HEK293 (cell line): ENCODE data around the gene ASB4.

Source experiments
- CTCF ChIA-PET: fragments of 350-600 bp; formaldehyde crosslinking; extraction: SDS; loops from one replicate; lab custom pipeline; 2021; ENCODE audit warnings: antibody characterized with exemption; lab: Yijun Ruan, JAX
- POLR2A ChIA-PET: fragments of 300-600 bp; formaldehyde crosslinking; extraction: SDS; loops from one replicate; lab custom pipeline; 2020; ENCODE audit warnings: antibody characterized with exemption, inconsistent platforms; lab: Yijun Ruan, JAX
- H3K27ac ChIP-seq: fragments of 200-500 bp; sonication (Bioruptor generic); 2 replicates; pipeline ENCODE4 v1.5.1; 2014; ENCODE audit warnings: low read depth, low read length, control low read depth, inconsistent platforms; ENCODE audit errors: extremely low read depth
- H3K36me3 ChIP-seq, 2 experiments: fragments of 200-500 bp in 1 of 2; sonication (Bioruptor generic) in 1 of 2; 1 replicate in 1 of 2; 2 replicates in 1 of 2; pipeline ENCODE4 v1.5.1; 2014 to 2017; ENCODE audit warnings: inconsistent platforms in 2 of 2, low read length in 2 of 2; ENCODE audit not compliant: control insufficient read depth in 2 of 2, insufficient read depth in 1 of 2
- H3K4me1 ChIP-seq: fragments of 200-500 bp; sonication (Bioruptor generic); 2 replicates; pipeline ENCODE4 v1.5.1; 2014; ENCODE audit warnings: mild to moderate bottlenecking, low read length, inconsistent platforms; ENCODE audit not compliant: control insufficient read depth, insufficient read depth
- H3K4me3 ChIP-seq: 2 replicates; pipeline ENCODE4 v1.5.1; 2011; ENCODE audit warnings: low read depth, mild to moderate bottlenecking, control low read depth, low read length, moderate library complexity
- H3K9me3 ChIP-seq: fragments of 200-500 bp; sonication (Bioruptor generic); 2 replicates; pipeline ENCODE4 v1.5.1; 2014; ENCODE audit warnings: low read depth, low read length, inconsistent platforms; ENCODE audit not compliant: control insufficient read depth, insufficient read depth
- FEZF1 ChIP-seq: fragments of 450-650 bp; formaldehyde crosslinking; IDR thresholded peaks from 2 replicates; pipeline ENCODE4 v1.5.1; 2016; ENCODE audit warnings: missing biosample characterization, missing genetic modification characterization
- KLF8 ChIP-seq: fragments of 450-650 bp; formaldehyde crosslinking; IDR thresholded peaks from 2 replicates; pipeline ENCODE4 v1.5.1; 2016; ENCODE audit warnings: missing biosample characterization, missing genetic modification characterization
- OVOL3 ChIP-seq: fragments of 450-650 bp; formaldehyde crosslinking; IDR thresholded peaks from 2 replicates; pipeline ENCODE4 v1.5.1; 2016; ENCODE audit warnings: missing biosample characterization, missing genetic modification characterization
- PBX3 ChIP-seq: sonication (generic); formaldehyde crosslinking; IDR thresholded peaks from 2 replicates; pipeline ENCODE4 v1.8.1; 2022; ENCODE audit warnings: mild to moderate bottlenecking, moderate library complexity, missing genetic modification reagents
- PRDM1 ChIP-seq: fragments of 450-650 bp; formaldehyde crosslinking; IDR thresholded peaks from 2 replicates; pipeline ENCODE4; 2016; ENCODE audit warnings: missing biosample characterization, missing genetic modification characterization
- SCRT1 ChIP-seq: fragments of 450-650 bp; formaldehyde crosslinking; IDR thresholded peaks from 2 replicates; pipeline ENCODE4 v1.5.1; 2016; ENCODE audit warnings: missing biosample characterization, missing genetic modification characterization, borderline replicate concordance
- ZBTB17 ChIP-seq: fragments of 450-650 bp; formaldehyde crosslinking; IDR thresholded peaks from 2 replicates; pipeline ENCODE4 v1.5.1; 2016; ENCODE audit warnings: missing biosample characterization, missing genetic modification characterization
- ZFP37 ChIP-seq: fragments of 450-650 bp; formaldehyde crosslinking; IDR thresholded peaks from 2 replicates; pipeline ENCODE4 v1.5.1; 2016; ENCODE audit warnings: missing biosample characterization, missing genetic modification characterization
- ZFP41 ChIP-seq: fragments of 450-650 bp; formaldehyde crosslinking; IDR thresholded peaks from 2 replicates; pipeline ENCODE4 v1.5.1; 2016; ENCODE audit warnings: missing biosample characterization, missing genetic modification characterization, borderline replicate concordance
- ZFP69B ChIP-seq: fragments of 450-650 bp; formaldehyde crosslinking; IDR thresholded peaks from 2 replicates; pipeline ENCODE4 v1.5.1; 2016; ENCODE audit warnings: missing biosample characterization, missing genetic modification characterization
- ZIC2 ChIP-seq: fragments of 450-650 bp; formaldehyde crosslinking; IDR thresholded peaks from 2 replicates; pipeline ENCODE4 v1.5.1; 2016; ENCODE audit warnings: missing biosample characterization, missing genetic modification characterization
- ZNF132 ChIP-seq: fragments of 450-650 bp; formaldehyde crosslinking; IDR thresholded peaks from 2 replicates; pipeline ENCODE4 v1.5.1; 2017; ENCODE audit warnings: missing biosample characterization, missing genetic modification characterization, borderline replicate concordance
- ZNF155 ChIP-seq: fragments of 450-650 bp; formaldehyde crosslinking; IDR thresholded peaks from 2 replicates; pipeline ENCODE4 v1.5.1; 2016; ENCODE audit warnings: missing biosample characterization, missing genetic modification characterization
- ZNF175 ChIP-seq: fragments of 450-650 bp; formaldehyde crosslinking; IDR thresholded peaks from 2 replicates; pipeline ENCODE4 v1.5.1; 2016; ENCODE audit warnings: missing biosample characterization, missing genetic modification characterization
- ZNF530 ChIP-seq: fragments of 450-650 bp; formaldehyde crosslinking; IDR thresholded peaks from 2 replicates; pipeline ENCODE4 v1.5.1; 2016; ENCODE audit warnings: low read depth, missing biosample characterization, missing genetic modification characterization
- ZNF621 ChIP-seq: fragments of 450-650 bp; formaldehyde crosslinking; IDR thresholded peaks from 2 replicates; pipeline ENCODE4 v1.5.1; 2017; ENCODE audit warnings: missing biosample characterization, missing genetic modification characterization
- ZNF654 ChIP-seq: fragments of 450-650 bp; formaldehyde crosslinking; IDR thresholded peaks from 2 replicates; pipeline ENCODE4 v1.5.1; 2016; ENCODE audit warnings: low read depth, missing biosample characterization, missing genetic modification characterization
- ZNF701 ChIP-seq: fragments of 450-650 bp; formaldehyde crosslinking; IDR thresholded peaks from 2 replicates; pipeline ENCODE4 v1.5.1; 2016; ENCODE audit warnings: missing biosample characterization, missing genetic modification characterization
- ZNF707 ChIP-seq: fragments of 450-650 bp; formaldehyde crosslinking; IDR thresholded peaks from 2 replicates; pipeline ENCODE4 v1.5.1; 2016; ENCODE audit warnings: missing biosample characterization, missing genetic modification characterization
- ZNF768 ChIP-seq: fragments of 450-650 bp; formaldehyde crosslinking; IDR thresholded peaks from 2 replicates; pipeline ENCODE4 v1.5.1; 2018; ENCODE audit warnings: missing biosample characterization, mild to moderate bottlenecking, missing genetic modification characterization
- ZNF837 ChIP-seq: fragments of 450-650 bp; formaldehyde crosslinking; IDR thresholded peaks from 2 replicates; pipeline ENCODE4 v1.5.1; 2016; ENCODE audit warnings: missing biosample characterization, missing genetic modification characterization
- ZSCAN23 ChIP-seq: fragments of 450-650 bp; formaldehyde crosslinking; IDR thresholded peaks from 2 replicates; pipeline ENCODE4 v1.5.1; 2016; ENCODE audit warnings: missing biosample characterization, missing genetic modification characterization
- TF ChIP-seq, protein P1 (sequence below): fragments of 450-650 bp; formaldehyde crosslinking; IDR thresholded peaks from 2 replicates; pipeline ENCODE4 v1.5.1; 2016; ENCODE audit warnings: missing biosample characterization, missing genetic modification characterization
- TF ChIP-seq, protein P2 (sequence below): fragments of 450-650 bp; formaldehyde crosslinking; IDR thresholded peaks from 2 replicates; pipeline ENCODE4 v1.5.1; 2016; ENCODE audit warnings: missing biosample characterization, missing genetic modification characterization
- TF ChIP-seq, protein P3 (sequence below): fragments of 450-650 bp; IDR thresholded peaks from 2 replicates; pipeline ENCODE4 v1.5.1; 2018; ENCODE audit warnings: missing biosample characterization, missing genetic modification characterization
- TF ChIP-seq, protein P4 (sequence below): fragments of 450-650 bp; formaldehyde crosslinking; IDR thresholded peaks from 2 replicates; pipeline ENCODE4 v1.5.1; 2017; ENCODE audit warnings: missing biosample characterization, missing genetic modification characterization

ASB4 gene

DNA sequence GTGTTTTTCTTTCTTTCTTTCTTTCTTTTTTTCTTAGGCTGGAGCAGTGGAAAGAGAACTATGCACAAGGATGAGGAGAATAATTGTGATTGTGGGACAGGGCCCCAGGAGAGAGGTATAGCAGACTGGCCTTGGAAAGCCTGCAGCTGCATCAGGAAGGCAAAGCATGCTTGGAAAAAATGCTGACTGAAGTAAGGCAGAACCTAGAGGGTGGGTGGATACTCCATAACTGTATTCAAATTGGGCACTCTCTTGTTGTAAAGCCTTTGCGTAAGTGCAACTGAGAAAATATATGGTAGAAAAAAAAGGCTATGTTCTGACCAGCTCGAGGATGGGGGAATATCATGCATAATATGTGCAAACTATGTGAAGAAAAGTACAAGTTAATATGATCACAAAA is 71.0 kb downstream of the ASB4 start:
- POLR2A ChIA-PET, result no interaction called here
- no peaks in the 10 kb centered on the region for H3K36me3 ChIP-seq
- H3K27ac ChIP-seq, result no peak overlapping the region
- TF ChIP-seq PBX3 (CRISPR knock-in tag) (no peak), OVOL3 (tag by site-specific recombination) (no peak), PRDM1 (tag by site-specific recombination) (no peak), ZNF132 (no peak), ZBTB17 (tag by site-specific recombination) (no peak), ZFP41 (tag by site-specific recombination) (no peak), ZIC2 (tag by site-specific recombination) (no peak), ZNF837 (no peak), ZNF621 (no peak), ZFP69B (no peak)
- TF ChIP-seq, protein P1, sequence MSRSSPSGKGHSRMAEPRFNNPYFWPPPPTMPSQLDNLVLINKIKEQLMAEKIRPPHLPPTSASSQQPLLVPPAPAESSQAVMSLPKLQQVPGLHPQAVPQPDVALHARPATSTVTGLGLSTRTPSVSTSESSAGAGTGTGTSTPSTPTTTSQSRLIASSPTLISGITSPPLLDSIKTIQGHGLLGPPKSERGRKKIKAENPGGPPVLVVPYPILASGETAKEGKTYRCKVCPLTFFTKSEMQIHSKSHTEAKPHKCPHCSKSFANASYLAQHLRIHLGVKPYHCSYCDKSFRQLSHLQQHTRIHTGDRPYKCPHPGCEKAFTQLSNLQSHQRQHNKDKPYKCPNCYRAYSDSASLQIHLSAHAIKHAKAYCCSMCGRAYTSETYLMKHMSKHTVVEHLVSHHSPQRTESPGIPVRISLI (tag by site-specific recombination), result no peak
- TF ChIP-seq, protein P2, sequence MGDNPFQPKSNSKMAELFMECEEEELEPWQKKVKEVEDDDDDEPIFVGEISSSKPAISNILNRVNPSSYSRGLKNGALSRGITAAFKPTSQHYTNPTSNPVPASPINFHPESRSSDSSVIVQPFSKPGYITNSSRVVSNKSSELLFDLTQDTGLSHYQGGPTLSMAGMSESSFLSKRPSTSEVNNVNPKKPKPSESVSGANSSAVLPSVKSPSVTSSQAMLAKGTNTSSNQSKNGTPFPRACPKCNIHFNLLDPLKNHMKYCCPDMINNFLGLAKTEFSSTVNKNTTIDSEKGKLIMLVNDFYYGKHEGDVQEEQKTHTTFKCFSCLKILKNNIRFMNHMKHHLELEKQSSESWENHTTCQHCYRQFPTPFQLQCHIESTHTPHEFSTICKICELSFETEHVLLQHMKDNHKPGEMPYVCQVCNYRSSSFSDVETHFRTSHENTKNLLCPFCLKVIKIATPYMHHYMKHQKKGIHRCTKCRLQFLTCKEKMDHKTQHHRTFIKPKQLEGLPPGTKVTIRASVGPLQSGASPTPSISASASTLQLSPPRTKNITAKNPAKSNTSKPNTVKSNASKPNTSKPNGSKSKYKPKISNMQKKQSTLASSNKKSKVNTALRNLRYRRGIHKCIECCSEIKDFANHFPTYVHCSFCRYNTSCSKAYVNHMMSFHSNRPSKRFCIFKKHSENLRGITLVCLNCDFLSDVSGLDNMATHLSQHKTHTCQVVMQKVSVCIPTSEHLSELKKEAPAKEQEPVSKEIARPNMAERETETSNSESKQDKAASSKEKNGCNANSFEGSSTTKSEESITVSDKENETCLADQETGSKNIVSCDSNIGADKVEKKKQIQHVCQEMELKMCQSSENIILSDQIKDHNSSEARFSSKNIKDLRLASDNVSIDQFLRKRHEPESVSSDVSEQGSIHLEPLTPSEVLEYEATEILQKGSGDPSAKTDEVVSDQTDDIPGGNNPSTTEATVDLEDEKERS (tag by site-specific recombination), result no peak
- TF ChIP-seq, protein P3, sequence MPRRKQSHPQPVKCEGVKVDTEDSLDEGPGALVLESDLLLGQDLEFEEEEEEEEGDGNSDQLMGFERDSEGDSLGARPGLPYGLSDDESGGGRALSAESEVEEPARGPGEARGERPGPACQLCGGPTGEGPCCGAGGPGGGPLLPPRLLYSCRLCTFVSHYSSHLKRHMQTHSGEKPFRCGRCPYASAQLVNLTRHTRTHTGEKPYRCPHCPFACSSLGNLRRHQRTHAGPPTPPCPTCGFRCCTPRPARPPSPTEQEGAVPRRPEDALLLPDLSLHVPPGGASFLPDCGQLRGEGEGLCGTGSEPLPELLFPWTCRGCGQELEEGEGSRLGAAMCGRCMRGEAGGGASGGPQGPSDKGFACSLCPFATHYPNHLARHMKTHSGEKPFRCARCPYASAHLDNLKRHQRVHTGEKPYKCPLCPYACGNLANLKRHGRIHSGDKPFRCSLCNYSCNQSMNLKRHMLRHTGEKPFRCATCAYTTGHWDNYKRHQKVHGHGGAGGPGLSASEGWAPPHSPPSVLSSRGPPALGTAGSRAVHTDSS (tag by site-specific recombination), result no peak
- H3K4me3 ChIP-seq, result no peak overlapping the region
- no peaks in the 10 kb centered on the region for H3K4me1 ChIP-seq
- CTCF ChIA-PET, result interaction anchor here (0.6 to 2.5 kb wide), 3 partner anchors 68 to 315 kb away, joined by 3 to 6 read pairs (median 4); no protein-coding TSS in a partner anchor
- H3K9me3 ChIP-seq, result no peaks in the 10 kb centered on the region

DNA sequence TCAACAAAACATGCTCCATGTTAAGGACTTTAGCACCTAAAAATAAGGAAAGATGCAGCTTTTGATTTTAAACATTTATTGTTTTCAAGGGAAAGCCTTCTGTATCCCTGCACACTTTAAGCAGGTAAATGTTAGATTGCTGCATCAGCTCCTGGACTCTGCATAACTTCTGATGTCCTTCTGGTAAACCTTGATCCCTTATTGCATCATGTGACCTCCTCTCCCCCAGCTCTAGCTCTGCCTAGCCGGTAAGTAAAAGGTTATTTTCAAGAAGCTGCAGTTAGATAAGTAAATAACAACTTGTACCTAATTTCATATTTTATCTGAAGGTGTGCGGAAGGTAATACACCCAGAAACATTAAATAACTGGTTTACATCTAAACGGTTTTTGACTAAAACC is 73.1 kb downstream of the ASB4 start:
- H3K36me3 ChIP-seq, result no peaks in the 10 kb centered on the region
- POLR2A ChIA-PET, result no interaction called here
- no peaks in the 10 kb centered on the region for H3K9me3 ChIP-seq
- no peaks in the 10 kb centered on the region for H3K4me1 ChIP-seq
- CTCF ChIA-PET, result interaction anchor here (0.6 to 2.5 kb wide), 4 partner anchors 15 to 747 kb away, joined by 3 to 6 read pairs (median 4); no protein-coding TSS in a partner anchor
- no peak overlapping the region for H3K27ac ChIP-seq
- no peak overlapping the region for H3K4me3 ChIP-seq
- no peak for TF ChIP-seq ZSCAN23 (tag by site-specific recombination)
- no peak for TF ChIP-seq ZFP37 (tag by site-specific recombination)
- TF ChIP-seq ZNF530, result no peak
- no peak for TF ChIP-seq FEZF1 (tag by site-specific recombination)
- no peak for TF ChIP-seq ZNF707 (tag by site-specific recombination)
- no peak for TF ChIP-seq KLF8 (tag by site-specific recombination)
- no peak for TF ChIP-seq ZNF768 (tag by site-specific recombination)
- no peak for TF ChIP-seq SCRT1 (tag by site-specific recombination)
- no peak for TF ChIP-seq ZNF701 (tag by site-specific recombination)
- no peak for TF ChIP-seq ZNF654 (tag by site-specific recombination)
- TF ChIP-seq, protein P1 (tag by site-specific recombination), result no peak
- TF ChIP-seq ZNF175, result no peak
- TF ChIP-seq ZNF155 (tag by site-specific recombination), result no peak
- TF ChIP-seq, protein P4, sequence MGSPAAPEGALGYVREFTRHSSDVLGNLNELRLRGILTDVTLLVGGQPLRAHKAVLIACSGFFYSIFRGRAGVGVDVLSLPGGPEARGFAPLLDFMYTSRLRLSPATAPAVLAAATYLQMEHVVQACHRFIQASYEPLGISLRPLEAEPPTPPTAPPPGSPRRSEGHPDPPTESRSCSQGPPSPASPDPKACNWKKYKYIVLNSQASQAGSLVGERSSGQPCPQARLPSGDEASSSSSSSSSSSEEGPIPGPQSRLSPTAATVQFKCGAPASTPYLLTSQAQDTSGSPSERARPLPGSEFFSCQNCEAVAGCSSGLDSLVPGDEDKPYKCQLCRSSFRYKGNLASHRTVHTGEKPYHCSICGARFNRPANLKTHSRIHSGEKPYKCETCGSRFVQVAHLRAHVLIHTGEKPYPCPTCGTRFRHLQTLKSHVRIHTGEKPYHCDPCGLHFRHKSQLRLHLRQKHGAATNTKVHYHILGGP (tag by site-specific recombination), result no peak
